GM18867 (cell line): ENCODE results near the gene ASIC3.
"Not testable (repeated sequence)": the region's sequence is repeated elsewhere in the genome, so short reads cannot be mapped to it uniquely, and the experiment has no call there.

Experiments
- ATAC-seq: cut with Tn5 transposase; IDR thresholded peaks from one replicate; pipeline ENCODE4 v1.9.1; 2021; ENCODE audit warnings: mild to moderate bottlenecking, moderate library complexity; ENCODE audit not compliant: unreplicated experiment

ASIC3 gene

DNA sequence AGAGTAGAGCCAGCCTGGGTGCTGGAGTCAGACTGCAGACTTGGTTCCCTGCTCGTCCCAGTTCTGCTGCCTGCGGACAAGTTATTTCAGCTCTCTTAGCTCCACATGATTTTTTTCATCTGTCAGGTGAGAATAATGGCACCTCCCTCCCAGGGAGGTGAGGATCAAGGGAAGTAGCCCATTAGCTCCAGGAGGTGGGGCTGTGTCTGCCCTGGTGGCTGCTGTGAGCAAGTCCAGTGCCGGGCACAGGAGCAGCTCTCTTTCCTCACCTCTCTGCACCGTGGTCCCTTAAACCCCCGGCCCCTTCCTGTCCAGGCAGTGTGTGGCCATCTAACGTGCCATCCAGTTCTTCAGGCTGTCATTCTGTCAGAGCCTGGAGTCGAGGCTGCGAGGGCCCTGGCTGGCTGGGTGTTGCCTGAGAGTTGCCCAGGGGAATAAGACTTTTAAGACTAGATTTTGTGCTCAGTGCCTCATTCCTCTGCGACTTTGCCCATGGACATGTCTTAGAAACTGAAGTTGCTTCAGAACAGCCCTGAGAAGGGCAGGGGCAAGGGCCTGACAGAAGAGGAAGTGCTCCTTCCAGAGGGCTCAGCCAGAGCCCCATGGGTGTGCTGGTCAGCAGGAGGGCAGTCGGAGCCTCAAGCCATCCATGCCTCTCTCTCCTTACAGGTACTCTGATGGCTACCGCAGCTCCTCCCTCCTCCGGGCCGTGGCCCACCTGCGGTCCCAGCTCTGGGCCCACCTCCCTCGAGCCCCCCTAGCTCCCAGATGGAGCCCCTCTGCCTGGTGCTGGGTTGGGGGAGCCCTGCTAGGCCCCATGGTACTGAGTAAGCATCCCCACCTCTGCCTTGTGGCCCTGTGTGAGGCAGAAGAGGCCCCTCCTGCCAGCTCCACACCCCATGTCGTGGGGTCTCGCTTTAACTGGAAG is 15.1 kb upstream of the ASIC3 start:
- ATAC-seq, result no peak

DNA sequence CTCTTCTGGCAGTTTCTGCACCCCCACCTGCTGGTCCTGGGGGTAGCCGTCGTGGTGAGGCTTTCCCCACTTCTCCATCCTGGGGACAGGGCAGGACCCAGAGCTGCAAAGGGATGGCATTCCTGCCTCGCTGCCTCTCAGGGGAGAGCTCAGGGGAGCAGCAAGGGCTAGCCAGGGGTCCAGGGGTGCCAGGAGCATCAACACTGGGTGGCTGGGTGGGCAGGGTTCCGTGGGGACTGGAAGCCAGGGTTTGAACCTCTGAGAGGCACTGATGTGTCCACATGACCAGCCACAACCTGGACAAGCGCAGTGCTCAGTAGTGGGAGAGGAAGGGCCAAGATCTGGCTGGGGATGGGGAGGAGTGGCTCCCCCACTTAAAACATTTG is 14.5 kb upstream of the ASIC3 start:
- no peak for ATAC-seq

DNA sequence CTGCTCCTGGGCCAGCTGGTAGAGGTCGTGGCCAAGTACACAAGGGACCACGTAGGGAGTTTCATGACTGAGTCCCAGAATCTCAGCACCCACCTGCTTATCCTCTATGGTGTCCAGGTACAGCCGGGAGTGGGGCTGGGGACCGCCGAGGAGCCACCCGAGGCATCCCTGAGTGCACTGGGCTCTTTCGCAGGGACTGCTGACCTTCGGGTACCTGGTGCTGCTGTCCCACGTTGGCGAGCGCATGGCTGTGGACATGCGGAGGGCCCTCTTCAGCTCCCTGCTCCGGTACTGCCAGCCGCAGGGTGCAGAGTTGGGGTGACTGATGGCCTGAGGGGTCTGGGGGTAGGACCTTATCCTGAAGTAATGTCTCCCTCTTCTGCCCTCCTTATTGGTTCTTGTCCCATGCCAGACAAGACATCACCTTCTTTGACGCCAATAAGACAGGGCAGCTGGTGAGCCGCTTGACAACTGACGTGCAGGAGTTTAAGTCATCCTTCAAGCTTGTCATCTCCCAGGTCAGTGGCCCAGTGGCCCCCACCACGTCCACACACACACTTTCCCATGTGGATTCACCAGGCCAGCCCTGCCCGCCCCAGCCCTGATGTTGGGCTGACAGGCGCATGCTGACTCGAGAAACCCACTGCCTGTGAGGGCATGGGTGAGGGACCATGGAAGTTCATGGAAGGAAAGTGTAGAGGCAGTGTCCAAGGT is 13.9 kb upstream of the ASIC3 start:
- no peak for ATAC-seq

DNA sequence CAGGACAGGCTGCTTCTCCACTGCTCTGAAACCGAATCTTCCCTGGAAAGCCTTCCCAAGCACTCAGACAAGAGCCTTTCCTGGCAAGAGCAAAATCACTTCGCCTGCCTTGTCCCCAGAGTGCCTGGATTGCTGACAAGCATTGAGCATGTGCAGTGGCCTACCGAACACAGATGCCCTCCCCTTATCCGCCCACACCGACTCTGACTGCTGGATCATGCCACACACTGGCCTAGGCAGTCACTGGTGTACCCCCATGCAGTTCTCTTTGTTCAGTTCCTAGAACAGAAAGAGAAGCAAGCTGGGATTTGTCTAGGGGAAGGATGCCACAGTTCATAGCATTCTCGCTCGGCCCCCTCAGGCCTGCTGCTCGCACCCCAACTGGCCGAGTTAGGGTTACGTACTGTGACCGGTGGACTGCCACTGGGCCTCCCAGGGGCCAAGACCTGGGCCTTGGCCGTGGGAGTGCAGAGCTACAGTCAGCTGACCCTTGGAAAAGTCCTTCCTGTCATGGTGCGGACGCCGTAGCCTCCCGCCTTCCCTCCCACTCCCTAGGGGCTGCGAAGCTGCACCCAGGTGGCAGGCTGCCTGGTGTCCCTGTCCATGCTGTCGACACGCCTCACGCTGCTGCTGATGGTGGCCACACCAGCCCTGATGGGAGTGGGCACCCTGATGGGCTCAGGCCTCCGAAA is 13.2 kb upstream of the ASIC3 start:
- ATAC-seq, result no peak

DNA sequence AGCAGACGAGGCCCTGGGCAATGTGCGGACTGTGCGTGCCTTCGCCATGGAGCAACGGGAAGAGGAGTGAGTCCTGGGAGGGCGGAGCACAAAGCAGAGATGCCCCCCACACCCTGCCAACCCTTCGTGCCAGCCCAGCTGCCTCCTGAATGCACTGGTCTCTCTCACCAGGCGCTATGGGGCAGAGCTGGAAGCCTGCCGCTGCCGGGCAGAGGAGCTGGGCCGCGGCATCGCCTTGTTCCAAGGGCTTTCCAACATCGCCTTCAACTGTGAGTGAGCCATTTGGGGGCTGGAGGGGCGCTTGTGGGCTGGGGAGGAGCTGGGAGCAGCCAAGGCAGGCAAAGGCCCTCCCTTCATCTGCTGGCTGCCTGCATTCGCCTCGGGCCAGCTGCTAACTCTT is 12.4 kb upstream of the ASIC3 start:
- no peak for ATAC-seq

DNA sequence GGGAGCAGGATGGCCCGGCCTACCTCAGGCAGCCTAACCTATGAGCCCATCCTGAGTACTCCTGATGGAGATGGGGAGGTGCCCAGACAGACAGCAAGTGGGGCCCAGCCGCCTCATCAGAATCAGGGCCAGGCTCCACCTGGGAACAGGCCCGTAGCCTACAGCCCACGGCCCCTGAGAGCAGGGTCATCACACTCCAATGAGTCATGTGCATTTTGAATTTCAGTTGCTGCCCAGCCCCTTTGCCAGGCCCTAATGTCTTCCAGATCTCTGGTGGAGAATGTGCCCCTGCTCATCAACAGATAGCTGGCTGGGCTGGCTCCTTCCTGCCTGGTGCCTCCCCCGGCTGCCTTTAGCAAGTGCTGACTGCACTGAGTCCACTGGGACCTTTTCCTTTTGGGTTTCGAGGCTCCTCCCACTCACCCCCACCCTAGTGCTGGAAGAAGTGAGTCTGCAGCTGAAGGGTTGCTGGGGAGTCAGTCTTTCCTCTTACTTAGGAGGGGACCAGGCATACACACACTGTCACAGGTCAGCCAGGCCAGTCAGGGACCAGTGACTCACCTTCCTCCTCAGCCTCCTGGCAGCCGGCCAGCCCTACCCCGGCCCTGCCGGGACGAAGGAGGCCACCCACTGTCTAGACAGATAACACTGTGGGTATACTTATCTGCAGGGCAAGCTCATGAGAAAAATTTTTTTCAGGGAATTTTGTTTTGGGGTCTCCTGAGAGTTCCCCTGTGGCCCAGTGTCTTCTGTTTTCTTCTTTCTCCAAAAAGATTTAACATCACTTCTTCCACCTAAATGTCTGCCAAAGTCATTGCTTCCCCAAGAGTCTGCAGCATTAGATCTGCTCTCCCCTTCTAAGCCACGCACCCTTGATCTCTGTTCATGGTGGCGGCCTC is 9.1 kb upstream of the ASIC3 start:
- no peak for ATAC-seq

DNA sequence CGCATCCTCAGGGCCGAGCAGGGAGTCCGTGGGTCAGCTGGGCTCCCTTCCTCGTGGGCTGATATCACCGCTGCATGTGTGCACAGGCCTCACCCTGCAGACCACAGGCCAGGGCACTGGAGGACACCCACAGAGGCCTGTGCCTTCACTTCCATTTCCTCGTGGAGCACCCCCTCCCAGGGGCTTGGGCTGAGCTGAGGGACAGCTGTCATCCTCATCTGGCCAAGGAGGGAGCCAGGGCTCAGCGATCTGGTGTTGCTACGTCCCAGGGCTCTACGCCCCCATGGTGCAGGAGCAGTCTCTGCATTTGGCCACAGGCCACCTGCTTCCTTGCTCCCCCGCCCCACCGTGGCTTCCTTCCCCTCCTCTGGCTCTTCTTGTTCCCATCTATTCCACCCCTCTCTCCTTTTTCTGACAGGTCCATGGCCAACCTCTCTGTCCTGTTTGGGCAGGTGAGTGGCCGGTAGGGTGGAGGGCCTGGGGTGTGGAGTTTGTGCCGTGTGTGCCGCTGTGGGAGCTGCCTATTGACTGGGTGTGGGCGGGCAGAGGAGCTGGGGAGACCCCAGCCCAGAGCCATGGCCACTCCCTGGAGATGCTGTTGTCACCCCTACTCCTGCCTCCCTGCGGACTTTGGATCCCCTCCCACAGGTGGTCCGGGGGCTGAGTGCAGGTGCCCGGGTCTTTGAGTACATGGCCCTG is 8.3 kb upstream of the ASIC3 start:
- no peak for ATAC-seq

DNA sequence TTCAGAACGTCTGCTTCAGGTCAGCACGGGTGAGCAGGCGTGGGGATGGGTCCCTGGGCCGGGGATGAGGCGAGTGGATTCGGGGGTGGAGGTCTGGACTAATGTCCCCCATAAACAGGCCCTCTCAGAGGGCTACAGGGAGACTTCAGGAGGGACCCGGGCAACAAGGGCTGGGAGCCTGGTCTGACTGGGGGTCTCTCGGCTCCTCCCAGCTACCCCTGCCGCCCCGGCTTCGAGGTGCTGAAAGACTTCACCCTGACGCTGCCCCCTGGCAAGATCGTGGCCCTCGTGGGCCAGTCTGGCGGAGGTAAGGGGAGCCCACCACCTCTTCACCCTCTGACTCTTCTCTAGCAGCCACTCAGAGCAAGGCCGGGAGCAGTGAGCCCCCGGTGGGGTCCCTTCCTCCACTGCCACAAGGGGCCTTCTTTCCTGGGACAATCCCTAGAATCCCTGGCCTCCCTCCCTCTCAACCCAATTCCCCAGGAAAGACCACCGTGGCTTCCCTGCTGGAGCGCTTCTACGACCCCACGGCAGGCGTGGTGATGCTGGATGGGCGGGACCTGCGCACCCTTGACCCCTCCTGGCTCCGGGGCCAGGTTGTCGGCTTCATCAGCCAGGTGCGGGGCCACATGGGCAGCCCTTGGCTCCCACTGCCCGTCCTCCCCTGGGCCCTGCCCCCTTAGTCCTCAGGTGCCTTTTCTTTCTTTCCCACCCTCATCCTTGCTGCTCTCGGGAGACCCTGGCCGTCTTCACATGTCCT is 7.5 kb upstream of the ASIC3 start:
- ATAC-seq, result no peak

DNA sequence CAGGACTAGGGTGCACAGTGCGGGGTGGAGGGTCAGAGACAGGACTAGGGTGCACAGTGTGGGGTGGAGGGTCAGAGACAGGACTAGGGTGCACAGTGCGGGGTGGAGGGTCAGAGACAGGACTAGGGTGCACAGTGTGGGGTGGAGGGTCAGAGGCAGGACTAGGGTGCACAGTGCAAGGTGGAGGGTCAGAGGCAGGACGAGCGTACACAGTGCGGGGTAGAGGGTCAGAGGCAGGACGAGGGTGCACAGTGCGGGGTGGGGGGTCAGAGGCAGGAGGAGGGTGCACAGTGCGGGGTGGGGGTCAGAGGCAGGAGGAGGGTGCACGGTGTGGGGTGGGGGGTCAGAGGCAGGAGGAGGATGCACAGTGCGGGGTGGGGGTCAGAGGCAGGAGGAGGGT is 4.9 kb upstream of the ASIC3 start:
- not testable (repeated sequence) for ATAC-seq

DNA sequence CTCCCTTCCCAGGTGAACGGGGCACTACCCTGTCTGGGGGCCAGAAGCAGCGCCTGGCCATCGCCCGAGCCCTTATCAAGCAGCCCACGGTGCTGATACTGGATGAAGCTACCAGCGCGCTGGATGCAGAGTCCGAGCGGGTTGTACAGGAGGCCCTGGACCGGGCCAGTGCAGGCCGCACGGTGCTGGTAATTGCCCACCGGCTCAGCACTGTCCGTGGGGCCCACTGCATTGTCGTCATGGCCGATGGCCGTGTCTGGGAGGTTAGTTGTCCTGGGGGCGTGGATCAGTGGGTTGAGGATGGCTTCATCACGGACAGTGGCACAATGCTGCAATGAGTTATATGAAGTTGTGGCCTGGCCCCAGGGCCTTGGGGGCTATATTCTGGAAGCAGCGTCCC is 4.4 kb upstream of the ASIC3 start:
- ATAC-seq, result no peak

DNA sequence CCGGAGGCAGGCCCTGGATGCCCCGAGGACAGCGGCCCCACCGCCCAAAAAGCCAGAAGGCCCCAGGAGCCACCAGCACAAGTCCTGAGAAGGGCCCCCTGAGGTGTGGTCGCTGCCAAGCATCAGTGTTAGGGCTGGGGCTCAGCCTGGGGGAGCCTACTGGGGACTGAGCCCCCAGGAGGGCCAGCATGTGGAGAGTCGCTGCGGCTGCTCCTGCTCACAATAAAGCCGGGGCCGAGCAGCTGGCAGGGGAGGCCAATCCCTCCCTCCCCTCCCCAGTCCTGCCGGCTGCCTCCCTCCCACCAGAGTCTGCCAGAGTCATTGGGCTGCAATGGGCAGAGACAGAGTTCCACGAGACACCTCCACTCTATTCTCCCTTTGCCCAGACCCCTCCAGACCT is 3.1 kb upstream of the ASIC3 start:
- no peak for ATAC-seq

DNA sequence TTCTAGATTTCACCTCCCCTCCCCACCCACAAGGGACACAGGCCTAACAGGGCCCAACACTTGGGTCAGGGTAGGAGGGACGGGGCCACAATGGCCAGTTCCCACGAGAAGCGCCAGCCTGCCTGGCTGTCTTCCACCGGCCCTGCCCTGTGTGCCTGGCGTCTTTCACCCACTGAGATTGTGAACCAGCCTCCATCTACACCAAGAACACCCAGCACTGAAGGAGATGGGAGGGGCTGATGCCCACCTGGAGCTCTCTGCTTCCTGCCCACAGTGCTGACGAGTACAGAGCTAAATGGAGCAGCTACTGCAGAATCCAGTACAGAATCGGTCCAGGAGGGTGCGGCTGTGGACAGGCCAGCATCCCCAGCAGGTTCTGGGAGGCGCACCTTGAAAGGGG is 2.4 kb upstream of the ASIC3 start:
- ATAC-seq, result no peak

DNA sequence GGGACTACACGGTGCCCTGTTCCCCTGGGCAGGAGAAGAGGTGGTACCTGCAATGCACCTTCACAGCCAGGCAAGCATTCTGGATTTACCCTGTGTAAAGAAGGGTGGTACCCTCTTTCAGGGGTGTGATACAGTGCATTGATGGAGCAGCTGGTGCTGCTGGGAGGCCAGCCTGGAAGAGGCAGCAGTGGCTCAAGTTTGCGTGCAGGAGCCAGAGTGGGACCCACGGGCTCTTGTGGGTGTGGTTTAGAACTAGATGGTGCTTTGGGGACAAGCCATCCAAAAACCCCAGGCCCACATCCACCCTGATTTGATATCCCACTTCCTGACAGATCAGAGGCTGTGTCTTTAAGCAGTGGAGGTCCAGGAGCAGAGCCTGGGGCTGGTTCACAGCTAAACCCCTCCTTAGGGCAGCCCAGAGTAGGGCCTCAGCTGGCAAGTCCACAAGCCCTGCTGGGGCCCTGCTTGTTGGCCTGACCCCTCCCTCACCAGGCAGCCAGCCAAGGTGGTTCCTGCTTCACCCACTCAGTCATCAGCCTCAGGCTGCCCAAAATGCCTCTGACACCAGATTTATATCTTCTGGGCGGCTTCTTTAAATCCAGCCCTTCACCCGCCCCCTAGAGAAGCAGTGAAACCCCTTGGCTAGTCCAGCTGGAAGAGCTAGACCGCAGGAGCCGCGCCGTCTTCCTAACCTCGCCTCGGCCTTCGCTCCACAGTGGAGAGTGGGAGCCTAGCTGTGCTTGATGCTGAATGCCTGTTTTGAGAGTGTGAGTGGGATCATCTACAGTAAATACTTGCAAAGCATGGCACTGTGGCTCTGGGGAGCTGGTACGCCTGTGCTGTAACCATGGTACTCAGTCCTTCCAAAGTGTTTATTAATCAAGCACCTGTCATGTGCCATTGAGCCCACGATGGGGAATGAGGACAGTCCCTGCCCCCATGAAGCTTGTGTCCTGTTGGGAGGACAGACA is 1.4 kb upstream of the ASIC3 start:
- no peak for ATAC-seq

DNA sequence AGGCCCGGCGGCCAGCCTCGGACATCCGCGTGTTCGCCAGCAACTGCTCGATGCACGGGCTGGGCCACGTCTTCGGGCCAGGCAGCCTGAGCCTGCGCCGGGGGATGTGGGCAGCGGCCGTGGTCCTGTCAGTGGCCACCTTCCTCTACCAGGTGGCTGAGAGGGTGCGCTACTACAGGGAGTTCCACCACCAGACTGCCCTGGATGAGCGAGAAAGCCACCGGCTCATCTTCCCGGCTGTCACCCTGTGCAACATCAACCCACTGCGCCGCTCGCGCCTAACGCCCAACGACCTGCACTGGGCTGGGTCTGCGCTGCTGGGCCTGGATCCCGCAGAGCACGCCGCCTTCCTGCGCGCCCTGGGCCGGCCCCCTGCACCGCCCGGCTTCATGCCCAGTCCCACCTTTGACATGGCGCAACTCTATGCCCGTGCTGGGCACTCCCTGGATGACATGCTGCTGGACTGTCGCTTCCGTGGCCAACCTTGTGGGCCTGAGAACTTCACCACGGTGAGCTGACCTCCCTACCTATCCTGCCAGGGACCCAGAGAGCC is 656 bp downstream of the ASIC3 start:
- no peak for ATAC-seq

DNA sequence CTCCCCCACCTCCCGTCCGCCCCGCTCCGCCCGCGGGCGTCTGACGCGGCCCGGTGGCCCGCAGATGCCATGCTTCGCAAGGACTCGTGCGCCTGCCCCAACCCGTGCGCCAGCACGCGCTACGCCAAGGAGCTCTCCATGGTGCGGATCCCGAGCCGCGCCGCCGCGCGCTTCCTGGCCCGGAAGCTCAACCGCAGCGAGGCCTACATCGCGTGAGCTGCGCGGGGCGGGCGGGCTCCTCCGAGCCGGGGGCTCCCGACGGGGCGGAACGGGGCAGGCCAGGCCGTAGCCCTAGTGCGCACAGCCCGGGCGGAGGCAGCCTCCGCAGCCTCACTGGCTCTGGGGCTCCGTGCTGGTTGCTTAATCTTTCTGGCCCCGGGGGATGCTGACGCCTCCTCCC is 2.8 kb downstream of the ASIC3 start:
- no peak for ATAC-seq

DNA sequence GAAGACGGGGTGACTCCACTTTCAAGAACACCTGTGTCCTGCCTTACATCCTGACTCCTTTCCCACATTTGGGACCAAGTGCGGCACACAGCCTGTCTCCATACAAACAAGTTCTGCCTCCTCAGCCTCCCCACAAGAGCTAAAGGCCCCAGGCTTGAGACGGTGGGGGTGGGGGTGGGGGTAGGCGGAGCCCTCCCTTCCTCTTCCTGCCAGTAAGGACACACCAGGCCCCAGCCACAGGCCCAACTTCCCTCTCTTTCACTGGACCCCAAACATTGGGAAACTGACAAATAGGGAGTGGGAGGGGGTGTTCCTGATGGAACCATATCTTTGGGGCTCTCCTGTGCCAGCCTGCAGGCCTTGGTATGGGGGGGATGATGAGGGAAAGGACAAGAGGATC is 4.8 kb downstream of the ASIC3 start:
- no peak for ATAC-seq

DNA sequence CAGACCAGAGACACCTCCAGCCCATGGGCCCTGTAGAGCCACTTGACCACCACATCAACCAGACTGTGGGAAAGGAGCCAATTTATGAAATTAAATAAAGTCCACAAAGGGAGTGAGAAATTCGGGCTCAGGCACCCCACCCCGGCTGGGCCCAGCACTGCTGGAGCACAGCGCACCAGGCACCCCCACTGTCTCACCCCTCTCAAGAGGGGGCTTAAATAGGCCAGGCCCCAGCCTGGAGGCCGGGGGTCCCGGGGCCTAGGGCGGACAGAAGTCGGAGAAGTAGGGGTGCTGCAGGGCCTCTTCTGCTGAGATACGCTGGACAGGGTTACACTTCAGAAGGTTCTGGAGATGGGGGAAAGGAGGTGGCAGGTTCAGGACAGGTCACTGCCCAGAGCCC is 5.4 kb downstream of the ASIC3 start:
- ATAC-seq, result no peak

DNA sequence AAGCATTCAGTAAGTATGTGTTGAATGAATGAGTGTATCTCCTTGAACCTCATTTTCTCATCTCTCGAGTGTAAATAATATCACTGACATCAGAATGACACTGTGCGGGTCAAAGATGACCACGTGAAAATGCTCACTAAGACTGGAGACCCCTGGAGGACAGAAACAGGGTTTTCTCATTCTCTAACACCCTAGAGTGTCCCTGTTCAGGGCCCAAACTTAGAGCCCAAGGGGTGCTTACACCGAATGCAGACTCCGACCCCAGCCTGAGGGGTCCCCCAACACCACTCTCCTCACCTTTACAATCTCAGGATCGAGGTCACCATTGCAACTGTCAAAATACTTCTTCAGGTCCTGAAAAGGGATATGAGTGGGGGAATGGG is 7.9 kb downstream of the ASIC3 start:
- ATAC-seq, result no peak
